GM12878 (cell line): Measurements from ENCODE around the gene MYOCD.

Experiments used
- ASH2L ChIP-seq: fragments of 300-600, 200-600 bp; sonication (generic); IDR thresholded peaks from 2 replicates; pipeline ENCODE4 v1.6.1; 2017; ENCODE audit warnings: low read depth, mild to moderate bottlenecking, borderline replicate concordance
- ATF7 ChIP-seq: fragments of 450-650 bp; IDR thresholded peaks from 2 replicates; pipeline ENCODE4 v1.6.1; 2016; ENCODE audit warnings: low read depth, mild to moderate bottlenecking
- BHLHE40 ChIP-seq, 2 experiments: fragments of 450-650 bp in 1 of 2; IDR thresholded peaks; 2 replicates each; pipeline ENCODE4 v1.6.1; 2011 to 2017; ENCODE audit warnings: low read depth in 2 of 2, borderline replicate concordance in 1 of 2, improper control_type of control experiment in 1 of 2, low read length in 1 of 2, mild to moderate bottlenecking in 1 of 2
- CTCF ChIP-seq, 3 experiments: IDR thresholded peaks in 2 of 3; conservative IDR thresholded peaks in 1 of 3; 2 replicates each; pipeline ENCODE4 v1.5.1; 2011; ENCODE audit warnings: low read depth in 3 of 3, low read length in 3 of 3, mild to moderate bottlenecking in 3 of 3, control low read depth in 2 of 3, moderate library complexity in 2 of 3, inconsistent platforms in 1 of 3, mixed read lengths in 1 of 3; ENCODE audit not compliant: control insufficient read depth in 2 of 3, insufficient read depth in 1 of 3; ENCODE audit errors: extremely low read depth in 1 of 3
- KAT2A ChIP-seq: conservative IDR thresholded peaks from 2 replicates; pipeline ENCODE4 v1.6.1; 2011; ENCODE audit warnings: low read depth, low read length; ENCODE audit not compliant: control insufficient read depth
- MXI1 ChIP-seq: fragments of 150-350 bp; IDR thresholded peaks from 2 replicates; pipeline ENCODE4 v1.6.1; 2011; ENCODE audit warnings: low read depth, mild to moderate bottlenecking, inconsistent platforms, low read length, improper control_type of control experiment
- MYC ChIP-seq: IDR thresholded peaks from 2 replicates; pipeline ENCODE4 v1.6.1; 2011; ENCODE audit warnings: mild to moderate bottlenecking, low read length, moderate library complexity, inconsistent platforms; ENCODE audit not compliant: insufficient read depth, insufficient replicate concordance, insufficient read length, severe bottlenecking
- POLR2A ChIP-seq: IDR thresholded peaks from 2 replicates; pipeline ENCODE4 v1.6.1; 2011; ENCODE audit warnings: low read depth, mild to moderate bottlenecking, low read length
- POLR2AphosphoS5 ChIP-seq: IDR thresholded peaks from 2 replicates; pipeline ENCODE4 v1.6.1; 2011; ENCODE audit warnings: mild to moderate bottlenecking, low read length, inconsistent platforms
- TBL1XR1 ChIP-seq: IDR thresholded peaks from 2 replicates; pipeline ENCODE4 v1.6.1; 2012; ENCODE audit warnings: low read depth, low read length, improper control_type of control experiment
- ZNF384 ChIP-seq: IDR thresholded peaks from 2 replicates; pipeline ENCODE4 v1.6.1; 2012; ENCODE audit warnings: low read depth, mild to moderate bottlenecking, low read length, improper control_type of control experiment, borderline replicate concordance
- TF ChIP-seq, protein P1 (sequence below): IDR thresholded peaks from 2 replicates; pipeline ENCODE4 v1.6.1; 2011; ENCODE audit warnings: mild to moderate bottlenecking, low read depth, low read length, moderate library complexity; ENCODE audit not compliant: insufficient replicate concordance
- TF ChIP-seq, protein P2 (sequence below): fragments of 450-650 bp; IDR thresholded peaks from 2 replicates; pipeline ENCODE4 v1.6.1; 2016; ENCODE audit warnings: mild to moderate bottlenecking

GRCh38 chr17:12706070-12706469 is 40.4 kb downstream of the MYOCD start:
- TF ChIP-seq MYC (no peak), CTCF (IDR thresholded peaks at IDR 0.05 in 2 of 3, conservative IDR thresholded peaks at IDR 0.05 in 1 of 3; ENCODE audit: control insufficient read depth in 2 of 3, extremely low read depth in 1 of 3, insufficient read depth in 1 of 3, low read depth in 3 of 3, low read length in 3 of 3) (no peak), POLR2A (no peak), MXI1 (no peak), ZNF384 (no peak), POLR2AphosphoS5 (no peak), TBL1XR1 (no peak), KAT2A (no peak), ATF7 (no peak), ASH2L (no peak), BHLHE40 (IDR thresholded peaks at IDR 0.05; ENCODE audit: borderline replicate concordance in 1 of 2, low read depth in 2 of 2, low read length in 1 of 2) (no peak)
- TF ChIP-seq, protein P1, sequence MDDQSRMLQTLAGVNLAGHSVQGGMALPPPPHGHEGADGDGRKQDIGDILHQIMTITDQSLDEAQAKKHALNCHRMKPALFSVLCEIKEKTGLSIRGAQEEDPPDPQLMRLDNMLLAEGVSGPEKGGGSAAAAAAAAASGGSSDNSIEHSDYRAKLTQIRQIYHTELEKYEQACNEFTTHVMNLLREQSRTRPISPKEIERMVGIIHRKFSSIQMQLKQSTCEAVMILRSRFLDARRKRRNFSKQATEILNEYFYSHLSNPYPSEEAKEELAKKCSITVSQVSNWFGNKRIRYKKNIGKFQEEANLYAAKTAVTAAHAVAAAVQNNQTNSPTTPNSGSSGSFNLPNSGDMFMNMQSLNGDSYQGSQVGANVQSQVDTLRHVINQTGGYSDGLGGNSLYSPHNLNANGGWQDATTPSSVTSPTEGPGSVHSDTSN, result no peak
- TF ChIP-seq, protein P2, sequence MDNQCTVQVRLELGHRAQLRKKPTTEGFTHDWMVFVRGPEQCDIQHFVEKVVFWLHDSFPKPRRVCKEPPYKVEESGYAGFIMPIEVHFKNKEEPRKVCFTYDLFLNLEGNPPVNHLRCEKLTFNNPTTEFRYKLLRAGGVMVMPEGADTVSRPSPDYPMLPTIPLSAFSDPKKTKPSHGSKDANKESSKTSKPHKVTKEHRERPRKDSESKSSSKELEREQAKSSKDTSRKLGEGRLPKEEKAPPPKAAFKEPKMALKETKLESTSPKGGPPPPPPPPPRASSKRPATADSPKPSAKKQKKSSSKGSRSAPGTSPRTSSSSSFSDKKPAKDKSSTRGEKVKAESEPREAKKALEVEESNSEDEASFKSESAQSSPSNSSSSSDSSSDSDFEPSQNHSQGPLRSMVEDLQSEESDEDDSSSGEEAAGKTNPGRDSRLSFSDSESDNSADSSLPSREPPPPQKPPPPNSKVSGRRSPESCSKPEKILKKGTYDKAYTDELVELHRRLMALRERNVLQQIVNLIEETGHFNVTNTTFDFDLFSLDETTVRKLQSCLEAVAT, result no peak
